Endothelial cell of hepatic sinusoid (primary cell): ENCODE data around the gene NTN5.
"Not testable (repeated sequence)": the region's sequence is repeated elsewhere in the genome, so short reads cannot be mapped to it uniquely, and the experiment has no call there.

Experiments
- in situ Hi-C: cut with HindIII; loops from 2 replicates; pipeline ENCODE4 v1.10.0; 2017; ENCODE audit warnings: low sequenced_read_pairs

The NTN5 gene

DNA sequence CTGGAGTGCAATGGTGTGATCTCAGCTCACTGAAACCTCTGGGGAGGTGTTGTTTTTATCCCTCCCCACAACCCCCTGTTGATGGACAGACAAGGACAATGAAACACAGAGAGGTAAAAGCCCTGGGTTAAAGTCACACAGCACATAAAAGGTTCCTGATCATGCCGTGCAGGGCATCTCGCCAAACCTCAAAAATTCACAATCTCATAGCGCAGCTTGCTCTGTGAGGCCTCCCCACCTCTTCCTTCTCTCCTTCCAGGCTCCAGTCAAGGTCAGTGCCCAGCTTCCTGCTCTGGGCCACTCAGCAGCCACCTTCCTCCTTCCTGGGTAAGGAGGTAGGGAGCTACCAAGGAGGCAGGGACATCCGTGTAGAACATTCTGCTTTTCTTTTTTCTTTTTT is 25.2 kb upstream of the NTN5 start:
- in situ Hi-C loops = no loop called here

DNA sequence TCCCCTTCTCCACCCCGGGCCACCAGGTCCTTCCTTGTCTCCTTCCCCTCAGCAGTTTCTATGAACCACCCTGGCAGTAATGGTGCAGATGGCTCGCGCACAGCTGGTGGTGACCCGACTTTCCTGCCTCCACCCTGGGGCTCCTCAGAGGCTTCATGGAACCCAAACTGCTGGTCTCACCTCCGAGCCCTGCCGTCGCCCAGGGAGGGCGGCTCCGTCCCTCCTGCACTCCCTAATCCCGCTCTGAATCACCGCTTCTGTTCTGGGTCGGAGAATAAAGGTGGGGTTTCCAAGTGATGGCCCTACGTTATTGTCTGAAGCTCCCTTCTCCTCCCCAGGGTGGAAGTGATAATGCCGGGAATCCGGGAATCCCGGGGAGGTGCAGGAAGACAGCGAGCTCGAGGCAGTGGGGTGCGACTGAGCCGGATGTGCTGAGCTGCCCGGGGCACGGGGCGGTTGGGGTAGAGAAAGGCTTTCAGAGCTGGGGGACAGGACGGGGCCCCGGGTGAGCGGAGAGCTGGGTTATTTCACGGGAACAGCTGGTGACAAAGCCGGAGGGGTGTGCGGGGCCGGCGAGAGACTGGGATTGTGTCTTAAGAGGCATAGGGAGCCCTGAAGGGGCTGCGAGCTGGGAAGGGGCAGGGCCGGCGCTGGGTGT is 23.7 kb upstream of the NTN5 start:
- in situ Hi-C loops = no loop called here

DNA sequence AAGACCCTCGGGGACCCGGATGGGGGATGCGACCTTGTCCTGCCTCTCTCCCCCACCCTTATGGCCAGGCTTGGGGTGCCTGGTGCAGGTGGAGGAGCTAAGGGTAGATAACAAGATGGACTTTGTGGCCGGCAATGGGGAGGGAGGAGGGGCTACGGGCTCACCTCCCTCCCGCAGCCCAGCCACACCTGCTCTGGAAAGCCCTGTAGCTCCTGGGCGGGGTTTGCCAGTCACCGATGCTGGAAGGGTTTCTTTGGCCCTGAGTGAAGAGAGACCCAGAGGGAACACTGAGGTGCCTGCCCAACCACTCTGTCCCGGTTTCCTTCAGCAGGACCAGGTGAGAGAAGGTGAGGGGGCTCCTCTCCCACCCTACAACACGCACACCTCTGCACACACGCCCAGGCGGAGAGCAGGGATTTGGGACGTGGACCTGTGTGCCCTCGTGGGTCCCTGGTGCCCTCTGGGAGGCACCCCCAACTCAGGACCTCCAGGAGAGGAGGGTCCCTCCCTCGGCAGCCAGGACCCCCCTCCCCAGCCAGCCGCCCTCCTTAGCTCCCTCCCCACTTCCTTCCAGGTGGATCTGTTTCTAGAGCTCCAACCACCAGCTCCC is 23.0 kb upstream of the NTN5 start, which contains the start of gene FUT2:
Gene FUT2, plus strand, starts transcription at position 229 of the 610 bp plus-strand sequence. CDS start 6,986 bp downstream, outside the sequence.
- in situ Hi-C loops = no loop called here

DNA sequence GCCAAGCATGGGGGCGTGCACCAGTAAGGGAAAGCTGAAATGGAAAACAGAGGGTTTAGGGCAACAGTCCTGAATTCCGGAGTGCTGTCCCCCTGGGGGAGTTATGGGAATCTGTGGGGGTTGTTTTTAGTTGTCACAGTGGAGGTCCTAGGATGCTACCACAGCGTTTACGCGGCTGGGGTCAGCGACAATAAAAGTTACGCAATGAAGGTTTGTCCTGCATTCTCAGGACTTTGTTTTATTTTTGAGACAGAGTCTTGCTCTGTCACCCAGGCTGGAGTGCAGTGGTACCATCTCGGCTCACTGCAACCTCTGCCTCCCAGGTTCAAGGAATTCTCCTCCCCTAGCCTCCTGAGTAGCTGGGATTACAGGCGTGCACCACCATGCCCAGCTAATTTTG is 20.8 kb upstream of the NTN5 start:
- in situ Hi-C loops = not testable (repeated sequence)

DNA sequence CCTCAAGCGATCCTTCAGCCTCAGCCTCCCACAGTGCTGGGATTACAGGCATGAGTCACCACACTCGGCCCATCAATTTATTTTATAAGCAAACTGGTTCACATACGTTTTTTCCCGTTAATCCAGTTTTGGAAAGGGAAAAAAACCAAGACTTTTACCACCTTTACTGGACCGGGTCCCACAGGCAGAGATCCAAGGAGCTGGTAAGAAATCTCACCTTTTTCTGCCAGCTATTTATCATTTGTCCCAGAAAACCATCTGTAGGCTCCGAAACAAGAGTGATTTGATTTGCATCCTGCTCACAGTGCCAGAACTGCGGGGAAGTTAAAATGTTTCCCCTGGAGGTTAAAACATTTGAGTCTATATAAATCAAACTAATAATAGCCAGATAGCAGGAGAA is 16.6 kb upstream of the NTN5 start:
- in situ Hi-C loops = no loop called here

DNA sequence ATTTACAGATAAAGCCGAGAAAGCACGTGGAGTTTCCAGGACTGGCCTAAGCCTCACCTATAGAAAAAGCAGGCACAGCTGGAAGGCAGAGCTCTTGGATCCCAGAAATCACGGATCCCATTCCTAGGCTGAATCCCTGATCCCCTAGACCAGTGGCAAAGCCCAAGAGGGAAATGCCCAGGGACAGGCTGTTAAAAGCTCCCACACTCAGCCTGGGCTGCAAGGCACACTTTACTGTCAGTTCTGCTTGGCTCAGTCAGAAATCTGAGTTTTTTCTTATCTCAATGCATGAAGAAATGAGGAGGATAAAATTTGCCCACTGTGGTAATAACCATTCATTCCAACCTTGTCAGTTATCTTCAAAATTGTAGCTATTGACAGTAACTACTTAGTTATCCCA is 15.0 kb upstream of the NTN5 start:
- in situ Hi-C loops = no loop called here

DNA sequence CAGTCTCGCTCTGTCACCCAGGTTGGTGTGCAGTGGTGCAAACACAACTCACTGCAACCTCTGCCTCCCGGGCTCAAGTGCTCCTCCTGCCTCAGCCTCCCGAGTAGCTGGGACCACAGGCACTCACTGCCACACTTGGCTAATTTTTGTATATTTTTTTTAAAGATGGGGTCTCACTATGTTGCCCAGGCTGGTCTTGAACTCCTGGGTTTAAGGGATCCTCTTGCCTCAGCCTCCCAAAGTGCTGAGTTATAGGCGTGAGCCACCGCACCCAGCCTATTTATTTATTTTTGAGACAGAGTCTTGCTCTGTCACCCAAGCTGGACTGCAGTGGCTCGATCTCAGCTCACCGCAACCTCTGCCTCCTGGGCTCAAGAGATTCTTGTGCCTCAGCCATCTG is 13.8 kb upstream of the NTN5 start:
- in situ Hi-C loops = not testable (repeated sequence)

DNA sequence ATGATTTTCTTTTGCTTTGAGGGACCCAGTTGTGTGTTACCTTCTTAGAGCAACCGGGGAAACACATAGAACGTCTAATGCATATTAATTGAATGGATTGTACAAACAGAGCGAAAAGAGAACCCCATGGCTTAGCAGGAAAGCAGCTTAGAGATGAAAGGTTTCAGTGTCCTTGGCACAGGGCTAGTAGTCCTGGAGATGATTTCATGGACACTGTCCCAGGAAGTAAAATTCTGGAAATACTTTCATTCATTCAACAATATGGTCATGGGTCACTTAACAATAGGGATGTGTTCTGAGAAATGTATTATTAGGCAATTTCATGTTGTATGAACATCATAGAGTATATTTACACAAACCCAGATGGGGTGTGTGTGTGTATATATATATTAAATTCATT is 13.3 kb upstream of the NTN5 start:
- in situ Hi-C loops = no loop called here

DNA sequence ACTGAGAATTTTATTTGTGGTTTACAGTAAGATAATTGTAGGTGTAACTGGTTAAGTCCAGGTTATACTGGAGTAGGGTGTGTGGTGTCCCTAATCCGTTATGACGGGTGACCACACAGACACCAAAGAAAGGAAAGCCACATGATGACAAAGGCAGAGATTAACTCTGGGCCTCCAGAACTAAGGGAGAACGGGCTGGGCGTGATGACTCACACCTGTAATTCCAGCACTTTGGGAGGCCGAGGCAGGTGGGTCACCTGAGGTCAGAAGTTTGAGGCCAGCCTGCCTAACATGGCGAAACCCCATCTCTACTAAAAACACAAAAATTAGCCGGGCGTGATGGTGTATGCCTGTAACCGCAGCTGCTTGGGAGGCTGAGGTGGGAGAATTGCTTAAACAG is 12.8 kb upstream of the NTN5 start:
- in situ Hi-C loops = no loop called here

DNA sequence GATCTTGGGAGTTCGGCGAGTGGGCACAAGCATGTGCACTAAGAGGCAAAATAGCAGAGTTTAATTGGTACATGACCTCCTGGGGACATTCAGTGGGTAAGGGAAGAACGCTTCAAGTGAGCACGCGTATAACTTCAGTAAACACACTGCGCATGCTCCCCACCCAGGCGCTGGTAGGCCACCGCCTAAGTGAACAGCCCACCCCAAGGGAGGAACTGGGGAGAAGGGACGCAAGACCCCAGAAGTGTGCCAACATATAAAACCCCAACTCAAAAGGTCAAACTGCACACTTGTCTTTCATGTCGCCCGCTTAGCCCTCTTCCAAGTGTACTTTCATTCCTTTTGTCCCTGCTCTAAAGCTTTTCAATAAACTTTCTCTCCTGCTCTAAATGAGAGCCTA is 10.5 kb upstream of the NTN5 start:
- in situ Hi-C loops = no loop called here

DNA sequence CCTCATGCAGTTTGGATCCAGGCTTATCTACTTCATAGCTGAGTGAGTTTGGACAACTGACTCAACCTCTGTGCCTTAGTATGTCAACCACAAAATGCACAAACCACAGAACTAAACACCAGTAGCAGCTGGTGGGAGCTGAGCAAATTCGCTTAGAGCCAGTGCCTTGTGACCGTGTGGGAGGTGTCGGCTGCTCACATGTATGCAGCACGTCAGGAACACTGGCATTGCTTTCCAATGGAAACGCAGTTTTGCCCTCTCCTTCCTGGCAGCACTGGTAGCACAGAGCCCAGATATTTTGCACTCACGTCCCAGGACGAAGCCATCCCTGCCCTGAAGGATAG is 8.3 kb upstream of the NTN5 start:
- in situ Hi-C loops = no loop called here

DNA sequence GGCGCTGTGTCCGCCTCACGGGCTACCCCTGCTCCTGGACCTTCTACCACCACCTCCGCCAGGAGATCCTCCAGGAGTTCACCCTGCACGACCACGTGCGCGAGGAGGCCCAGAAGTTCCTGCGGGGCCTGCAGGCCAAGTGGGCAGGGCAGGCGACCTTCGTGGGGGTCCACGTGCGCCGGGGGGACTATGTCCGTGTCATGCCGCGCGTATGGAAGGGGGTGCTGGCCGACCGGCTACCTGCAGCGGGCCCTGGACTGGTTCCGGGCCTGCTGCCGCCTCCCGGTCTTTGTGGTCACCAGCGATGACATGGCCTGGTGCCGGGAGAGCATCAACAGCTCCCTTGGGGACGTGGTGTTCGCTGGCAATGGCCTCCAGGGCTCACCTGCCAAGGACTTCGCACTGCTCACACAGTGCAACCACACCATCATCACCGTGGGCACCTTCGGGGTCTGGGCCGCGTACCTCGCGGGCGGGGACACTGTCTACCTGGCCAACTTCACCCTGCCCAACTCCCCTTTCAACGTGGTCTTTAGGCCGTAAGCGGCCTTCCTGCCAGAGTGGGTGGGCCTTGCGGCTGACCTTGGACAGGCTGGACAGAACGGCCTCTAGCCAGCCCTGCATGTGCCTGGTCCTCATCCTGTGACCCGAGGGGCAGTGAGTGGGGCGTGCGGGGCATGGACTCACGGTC is 7.8 kb upstream of the NTN5 start:
- in situ Hi-C loops = no loop called here

DNA sequence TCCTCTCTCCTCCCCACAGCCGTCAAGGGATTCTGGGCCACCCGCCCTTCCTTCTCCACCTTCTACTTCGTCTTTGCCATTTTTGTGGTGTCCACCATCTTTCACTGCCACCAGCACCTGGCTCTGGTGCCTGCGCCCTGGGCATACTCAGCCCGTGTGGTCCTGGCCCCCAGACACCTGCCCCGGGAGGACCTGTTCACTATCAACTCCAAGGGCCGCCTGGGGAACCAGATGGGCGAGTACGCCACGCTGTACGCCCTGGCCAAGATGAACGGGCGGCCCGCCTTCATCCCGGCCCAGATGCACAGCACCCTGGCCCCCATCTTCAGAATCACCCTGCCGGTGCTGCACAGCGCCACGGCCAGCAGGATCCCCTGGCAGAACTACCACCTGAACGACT is 7.2 kb upstream of the NTN5 start:
- in situ Hi-C loops = not testable (repeated sequence)

DNA sequence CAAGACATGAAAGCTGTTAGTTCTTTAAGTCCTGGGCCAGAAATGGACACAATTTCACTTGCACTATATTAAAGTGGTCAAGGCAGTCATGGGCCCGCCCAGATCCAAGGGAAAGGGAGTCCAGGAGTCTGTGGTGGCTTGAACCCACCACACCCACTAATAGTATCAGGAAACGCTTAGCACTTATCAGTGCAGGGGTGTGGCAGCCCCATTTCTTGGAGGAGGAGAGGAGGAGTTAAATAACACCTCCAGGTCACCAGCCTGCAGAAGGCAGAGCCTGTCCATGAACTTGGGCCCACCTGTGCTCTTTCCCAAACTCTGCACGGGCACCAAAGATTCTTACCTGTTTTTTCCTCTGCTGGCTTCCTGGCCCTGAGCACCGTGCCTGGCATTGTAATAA is 5.4 kb upstream of the NTN5 start:
- in situ Hi-C loops = loop anchor here (10.0 kb wide), 1 partner anchor 117 kb away; no protein-coding TSS in a partner anchor

DNA sequence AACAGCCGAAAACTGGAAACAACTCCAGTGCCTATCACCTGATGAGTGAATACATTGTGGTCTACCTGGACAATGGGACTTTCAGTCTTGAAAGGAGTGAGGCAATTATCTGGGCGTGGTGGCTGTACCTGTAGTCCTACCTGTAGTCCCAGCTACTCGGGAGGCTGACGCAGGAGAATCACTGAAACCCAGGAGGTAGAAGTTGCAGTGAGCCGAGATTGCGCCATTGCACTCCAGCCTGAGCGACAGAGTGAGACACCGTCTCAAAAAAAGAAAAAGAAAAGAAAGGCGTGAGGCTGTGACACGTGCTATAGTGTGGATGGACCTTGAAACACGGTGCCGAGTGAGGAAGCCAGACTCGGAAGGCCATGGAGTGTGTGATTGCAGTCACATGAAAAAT is 4.1 kb upstream of the NTN5 start:
- in situ Hi-C loops = loop anchor here (10.0 kb wide), 1 partner anchor 118 kb away; no protein-coding TSS in a partner anchor

DNA sequence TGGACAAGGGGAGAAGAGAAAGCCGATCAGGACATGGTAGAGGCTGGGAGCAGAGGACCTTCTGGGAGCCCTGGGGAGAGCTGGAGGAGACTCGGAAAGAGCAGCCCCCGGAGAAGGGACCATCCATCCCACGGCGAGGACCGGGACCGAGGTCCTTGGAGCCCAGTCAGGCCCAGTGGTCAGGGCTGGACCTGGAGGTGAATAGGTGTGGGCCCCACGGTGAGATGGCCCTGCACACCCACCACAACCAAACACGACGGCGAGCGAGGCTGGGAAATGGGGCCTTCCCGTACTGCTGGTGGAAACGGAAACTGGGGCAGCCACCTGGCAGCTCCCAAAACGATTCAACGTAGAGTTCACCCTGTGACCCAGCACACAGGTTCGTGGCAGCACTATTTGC is 3.7 kb upstream of the NTN5 start:
- in situ Hi-C loops = loop anchor here (10.0 kb wide), 1 partner anchor 118 kb away; no protein-coding TSS in a partner anchor

DNA sequence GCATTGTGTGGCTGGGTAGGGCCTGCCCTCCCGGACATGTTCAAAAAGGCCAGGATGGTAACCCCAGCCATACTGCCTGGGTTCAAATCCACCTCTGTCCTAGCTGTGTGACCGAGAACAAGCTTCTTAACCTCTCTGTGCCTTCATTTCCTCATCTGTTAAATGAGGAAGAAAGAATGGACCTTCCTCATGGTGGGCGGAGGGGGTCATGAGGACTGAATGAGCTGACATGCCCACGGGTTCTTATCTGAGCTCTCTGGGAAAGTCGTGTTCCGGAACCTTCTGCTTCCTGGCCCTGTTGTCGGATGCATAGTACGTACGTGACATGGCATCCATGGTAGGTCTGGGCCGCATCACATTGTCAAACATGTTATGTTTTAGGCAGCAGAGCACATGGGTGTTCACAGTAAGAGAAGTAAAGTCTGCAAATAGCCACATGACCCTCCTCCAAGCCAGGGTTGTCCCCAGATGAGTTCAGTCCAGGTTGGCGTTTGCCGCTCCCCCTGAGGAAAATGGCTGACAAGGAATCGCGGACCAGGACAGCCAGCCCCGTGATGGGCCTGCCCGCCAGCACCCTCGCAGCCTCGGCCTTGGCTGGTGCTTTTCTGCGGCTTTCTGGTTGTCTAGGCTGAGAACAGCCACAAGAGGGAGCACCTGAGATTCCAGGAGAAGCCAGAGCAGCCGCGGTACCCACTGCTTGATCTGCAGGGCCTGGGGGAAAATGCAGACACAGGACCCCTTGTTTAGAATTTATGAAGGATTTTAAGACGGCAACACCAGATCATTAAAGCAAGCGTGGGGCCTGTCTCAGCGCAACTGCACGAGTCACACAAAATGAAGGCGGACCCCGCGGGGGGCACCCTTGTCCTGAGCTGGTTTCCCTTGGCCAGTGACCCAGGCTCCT is 2.4 kb upstream of the NTN5 start:
- in situ Hi-C loops = loop anchor here (10.0 kb wide), 1 partner anchor 120 kb away; no protein-coding TSS in a partner anchor

DNA sequence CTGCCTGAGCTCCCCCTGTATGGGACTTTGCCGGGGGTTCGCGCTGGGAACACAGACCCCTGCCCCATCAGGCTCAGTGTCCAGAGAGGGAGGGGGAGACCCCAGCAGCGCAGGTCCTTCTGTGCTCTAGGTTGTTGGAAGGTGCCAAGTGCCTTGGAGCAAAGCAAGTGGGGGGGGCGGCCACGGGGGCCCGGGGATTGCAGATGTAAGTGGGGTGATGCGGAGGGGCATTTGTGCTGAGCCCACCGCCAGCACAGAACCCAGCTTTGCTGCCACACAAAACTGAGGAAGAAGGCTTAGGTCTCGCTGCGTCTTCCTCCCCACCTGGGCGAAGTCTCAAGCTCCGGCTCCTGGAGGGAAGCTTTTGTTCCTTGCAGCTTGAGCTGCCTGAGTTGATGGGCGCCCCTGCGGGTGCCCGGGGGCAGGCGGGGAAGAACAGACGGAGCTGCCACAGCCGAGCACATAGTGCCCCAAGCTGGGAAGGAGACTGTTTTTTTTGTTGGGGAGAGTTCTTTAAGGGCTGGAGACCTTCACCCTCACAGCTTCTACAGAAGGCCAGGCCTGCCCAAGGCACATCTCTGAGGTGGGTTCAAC is 1.5 kb upstream of the NTN5 start:
- in situ Hi-C loops = loop anchor here (10.0 kb wide), 1 partner anchor 120 kb away; no protein-coding TSS in a partner anchor

DNA sequence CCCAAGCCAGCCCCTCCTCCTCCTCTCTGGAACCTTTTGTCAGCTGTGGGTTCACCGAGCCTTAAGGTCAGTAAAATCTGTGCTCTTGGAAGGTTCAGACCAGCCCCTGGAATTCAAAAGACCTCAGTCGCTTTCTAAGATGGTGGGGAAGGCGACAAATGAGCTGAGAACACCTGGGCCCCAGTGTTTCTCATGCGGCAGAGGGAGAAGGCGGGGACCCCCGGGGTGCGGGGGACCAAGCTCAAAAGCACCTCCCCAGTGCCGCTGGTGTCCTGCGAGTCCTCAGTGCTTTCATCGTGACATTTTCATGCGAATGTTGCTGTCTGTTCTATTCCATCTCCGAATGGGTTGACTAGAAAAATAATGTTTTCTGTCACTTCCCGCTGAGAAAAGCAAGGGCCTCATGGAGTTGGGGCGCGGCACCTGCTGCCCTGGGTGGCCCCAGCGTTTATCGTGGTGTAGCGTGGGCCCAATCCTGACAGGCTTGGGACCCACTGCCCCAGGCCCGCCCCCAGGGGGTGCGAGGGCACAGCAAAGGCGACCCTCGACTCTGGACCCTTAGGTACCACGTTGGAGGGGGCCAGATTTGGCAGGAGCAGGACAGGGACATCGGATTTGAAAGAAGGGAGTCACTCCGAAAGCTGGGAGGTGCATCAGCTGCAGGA is 751 bp upstream of the NTN5 start:
- in situ Hi-C loops = loop anchor here (10.0 kb wide), 1 partner anchor 121 kb away; no protein-coding TSS in a partner anchor

DNA sequence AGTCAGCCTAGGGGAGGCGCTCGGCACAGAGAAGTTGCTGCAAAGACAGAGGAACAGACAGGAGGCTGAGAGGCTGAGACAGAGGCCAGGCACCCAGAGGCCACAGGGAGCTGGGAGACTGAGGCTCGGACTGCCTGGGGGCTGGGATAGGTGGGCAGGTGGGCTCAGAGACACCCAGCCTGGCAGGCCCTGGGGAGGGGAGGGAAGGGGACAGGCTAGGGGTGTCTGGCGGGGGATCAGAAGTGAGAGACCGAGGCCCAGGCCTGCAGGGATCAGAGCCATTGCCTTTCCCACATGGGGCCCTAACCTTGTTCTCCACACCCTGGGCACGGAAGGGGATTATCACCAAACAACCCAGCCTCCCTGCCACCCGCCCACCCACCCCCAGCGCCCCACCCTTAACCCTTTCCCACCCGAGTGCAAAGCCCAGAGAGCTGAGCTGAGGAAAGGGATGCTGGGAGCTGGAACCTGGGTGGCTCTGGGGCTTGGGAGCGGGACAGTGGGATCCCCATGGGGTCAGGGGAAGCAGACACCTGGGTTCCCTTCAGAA is 1.3 kb downstream of the NTN5 start:
- in situ Hi-C loops = loop anchor here (10.0 kb wide), 1 partner anchor 123 kb away; no protein-coding TSS in a partner anchor
